T-helper 17 cell (primary cell): ENCODE measurements around the gene ZNF385C. TPM values are rescaled to one million over a fixed set of nuclear protein-coding genes. Genes with fewer than 3 reads are reported as not detected.
A peak's percentile ranks its signal among the peaks of the same experiment; 100 is the strongest.

Experiments
- ATAC-seq: fragments of 150-1000 bp; cut with Tn5 transposase; 2 replicates; pipeline ENCODE4 v1.10.0; 2021; ENCODE audit warnings: mild to moderate bottlenecking, moderate library complexity
- DNase-seq, 3 donors: peaks; one replicate each; pipeline versions ENCODE4 v3.0.0 to v3.0.0-alpha.2; 2020 to 2021
- H3K9me3 ChIP-seq: one replicate; pipeline ENCODE4 v1.7.0; 2013; ENCODE audit warnings: low read length, mild to moderate bottlenecking; ENCODE audit not compliant: control insufficient read depth, poor library complexity, severe bottlenecking
- H3K27ac Mint-ChIP-seq: one replicate; pipeline ENCODE4 v1.8.0; 2022; ENCODE audit warnings: mild to moderate bottlenecking, moderate library complexity, mixed read lengths
- H3K27me3 Mint-ChIP-seq: one replicate; pipeline ENCODE4 v1.8.0; 2022; ENCODE audit warnings: mixed read lengths
- H3K36me3 Mint-ChIP-seq: one replicate; pipeline ENCODE4 v1.8.0; 2022; ENCODE audit warnings: low read depth, mixed read lengths
- H3K4me1 Mint-ChIP-seq: one replicate; pipeline ENCODE4 v1.8.0; 2022; ENCODE audit warnings: mild to moderate bottlenecking, mixed read lengths
- H3K4me3 Mint-ChIP-seq: one replicate; pipeline ENCODE4 v1.8.0; 2022; ENCODE audit warnings: mild to moderate bottlenecking, moderate library complexity, mixed read lengths
- total RNA-seq, 4 donors: library from RNA in 2 of 4; stranded (reverse) in 2 of 4; gene quantifications; one replicate each; pipeline ENCODE4 v1.2.3 and lab custom pipeline; 2022 to 2026

ZNF385C gene
- total RNA-seq, 2 donors from 2014 or later, result 0.16 to 0.20 TPM

DNA sequence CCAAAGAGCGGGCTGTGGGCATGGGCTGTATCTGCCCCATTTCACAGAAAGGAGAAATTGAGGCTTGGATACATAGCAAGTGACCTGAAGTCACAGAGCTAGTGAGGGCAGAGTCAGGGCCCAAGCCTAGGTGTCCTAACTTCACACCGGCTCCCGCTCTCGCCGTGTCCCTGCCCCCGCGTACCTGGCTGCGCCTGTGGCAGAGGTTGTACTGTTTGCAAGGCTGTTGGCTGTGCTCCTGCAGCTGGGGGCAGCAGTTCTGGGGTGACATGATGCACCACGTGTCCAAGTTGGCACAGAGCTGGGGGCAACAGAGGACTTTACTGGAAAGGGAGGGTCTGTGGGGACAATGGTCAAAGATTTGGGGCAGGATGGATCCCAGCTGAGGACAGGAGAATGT lies 10.8 kb upstream of the ZNF385C start:
- Mint-ChIP-seq H3K36me3 (peaks cover 4% of the 10 kb centered on the region), H3K27me3 (no peaks in the 10 kb centered on the region), H3K4me3 (no peak overlapping the region), H3K27ac (no peak overlapping the region), H3K4me1 (peaks cover 20% of the 10 kb centered on the region)
- no peaks in the 10 kb centered on the region for H3K9me3 ChIP-seq
- ATAC-seq, result no peak
- no peak for DNase-seq

DNA sequence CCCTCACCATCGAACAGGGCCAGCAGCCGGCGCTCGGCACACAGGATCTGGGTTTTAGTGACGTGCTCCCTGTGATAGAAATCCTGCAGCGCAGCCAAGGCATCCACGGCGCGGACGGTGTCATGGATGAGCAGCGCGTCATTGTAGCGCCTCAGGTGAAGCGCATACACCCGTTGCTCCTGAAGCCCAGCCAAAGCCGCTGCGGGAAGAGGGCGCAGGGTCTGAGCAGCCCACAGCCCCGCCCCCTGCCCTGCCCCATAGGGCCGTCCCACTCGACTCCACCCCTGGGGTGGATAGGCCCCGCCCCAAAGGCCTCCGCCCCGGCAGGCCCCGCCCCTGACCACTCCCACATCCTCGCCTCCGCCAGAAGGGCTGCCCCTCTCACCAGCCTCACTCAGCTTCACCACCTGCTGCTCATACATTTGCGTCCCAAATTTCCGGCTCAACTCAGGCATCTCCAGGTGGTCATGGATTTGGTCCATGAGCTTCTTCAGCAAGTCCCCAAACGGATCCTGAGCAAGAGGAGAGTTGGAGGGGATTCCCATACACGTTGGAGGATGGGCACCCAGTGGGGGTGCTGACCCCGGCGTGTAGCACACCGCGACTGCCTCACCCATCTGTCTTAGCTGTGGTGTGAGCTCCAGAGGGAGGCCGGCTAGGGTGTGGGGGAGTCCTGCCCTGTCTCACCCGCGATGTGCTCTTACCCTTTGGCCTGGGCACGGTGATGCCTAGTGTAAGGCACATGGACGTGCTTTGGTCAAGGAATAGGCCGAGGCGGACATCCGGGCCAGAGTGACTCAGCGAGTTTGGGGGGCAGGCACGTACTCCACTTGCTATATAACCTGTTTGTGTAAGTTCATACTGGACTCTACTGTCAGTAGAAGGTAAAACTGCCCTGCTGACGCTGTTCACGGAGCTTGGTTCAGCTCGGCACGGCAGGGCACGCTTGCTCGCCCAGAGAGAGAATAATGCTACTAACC lies 9.6 kb upstream of the ZNF385C start:
- peak; percentile 89 to 94 (median 92) for DNase-seq
- peak overlapping the region; percentile 61 for H3K4me3 Mint-ChIP-seq
- H3K4me1 Mint-ChIP-seq, result peaks cover 20% of the 10 kb centered on the region
- H3K27ac Mint-ChIP-seq, result peak overlapping the region; percentile 24
- H3K9me3 ChIP-seq, result no peaks in the 10 kb centered on the region
- no peaks in the 10 kb centered on the region for H3K27me3 Mint-ChIP-seq
- H3K36me3 Mint-ChIP-seq, result peaks cover 4% of the 10 kb centered on the region
- peak; percentile 89 for ATAC-seq

DNA sequence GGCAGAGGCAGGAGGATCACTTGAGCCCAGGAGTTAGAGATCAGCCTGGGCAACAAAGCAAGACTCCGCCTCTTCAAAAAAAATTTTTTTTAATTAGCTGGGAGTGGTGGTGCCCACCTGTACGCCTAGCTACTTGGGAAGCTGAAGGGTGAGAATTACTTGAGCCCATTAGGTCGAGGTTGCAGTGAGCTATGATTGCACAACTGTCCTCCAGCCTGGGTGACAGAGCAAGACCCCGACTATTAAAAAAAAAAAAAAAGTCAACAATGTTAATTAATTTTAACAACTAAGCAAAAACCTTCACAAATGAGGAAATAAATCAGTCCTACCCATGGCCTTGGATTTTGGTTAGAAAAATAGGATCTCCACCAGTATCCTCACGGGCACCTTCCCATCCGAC lies 8.9 kb upstream of the ZNF385C start:
- Mint-ChIP-seq H3K36me3 (peaks cover 4% of the 10 kb centered on the region), H3K27me3 (no peaks in the 10 kb centered on the region), H3K4me1 (peaks cover 15% of the 10 kb centered on the region), H3K4me3 (peak overlapping the region; percentile 61), H3K27ac (no peak overlapping the region)
- no peak for ATAC-seq
- DNase-seq, result no peak
- H3K9me3 ChIP-seq, result no peaks in the 10 kb centered on the region

DNA sequence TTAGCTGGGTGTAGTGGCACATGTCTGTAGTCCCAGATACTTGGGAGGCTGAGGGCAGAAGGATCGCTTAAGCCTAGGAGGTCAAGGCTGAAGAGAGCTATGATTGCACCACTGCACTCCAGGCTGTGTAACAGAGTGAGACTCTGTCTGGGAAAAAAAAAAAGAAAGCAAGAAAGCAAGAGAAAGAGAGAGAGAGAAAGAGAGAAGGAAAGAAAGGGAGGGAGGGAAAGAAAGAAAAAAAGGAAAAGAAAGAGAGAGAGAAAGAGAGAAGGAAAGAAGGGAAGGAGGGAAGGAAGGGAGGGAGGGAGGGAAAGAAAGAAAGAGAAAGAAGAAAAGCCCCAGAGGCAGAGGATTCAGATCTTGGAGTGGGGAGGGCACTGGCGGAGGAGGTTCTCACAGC lies 7.7 kb upstream of the ZNF385C start:
- peaks cover 4% of the 10 kb centered on the region for H3K36me3 Mint-ChIP-seq
- H3K4me3 Mint-ChIP-seq, result no peak overlapping the region

DNA sequence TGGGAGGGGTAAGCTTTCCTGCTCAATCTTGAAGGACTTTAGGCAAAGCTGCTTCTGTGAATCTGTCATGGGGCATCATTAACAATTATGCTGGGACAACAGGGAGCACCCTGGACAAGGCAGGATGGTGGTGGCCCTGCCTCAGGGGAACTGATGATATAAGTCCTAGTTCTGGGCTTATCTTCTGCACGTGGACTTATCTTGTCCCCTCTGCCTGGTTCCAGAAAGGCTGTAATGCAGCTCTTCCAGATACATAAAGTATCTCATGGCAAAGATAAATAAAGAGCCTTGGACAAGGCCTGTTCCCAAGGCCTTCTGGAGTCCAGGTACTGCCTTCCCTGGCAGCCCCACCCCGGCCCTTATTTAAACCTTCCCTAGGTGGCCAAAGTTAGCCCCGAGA lies 6.0 kb upstream of the ZNF385C start:
- no peak overlapping the region for H3K27ac Mint-ChIP-seq
- DNase-seq, result no peak
- H3K4me1 Mint-ChIP-seq, result peaks cover 4% of the 10 kb centered on the region
- no peak overlapping the region for H3K4me3 Mint-ChIP-seq
- no peaks in the 10 kb centered on the region for H3K36me3 Mint-ChIP-seq
- H3K9me3 ChIP-seq, result no peaks in the 10 kb centered on the region
- ATAC-seq, result no peak
- no peaks in the 10 kb centered on the region for H3K27me3 Mint-ChIP-seq

More for the DNA sequence above, 7.7 kb upstream of the ZNF385C start:
- no peaks in the 10 kb centered on the region for H3K9me3 ChIP-seq
- H3K27ac Mint-ChIP-seq, result no peak overlapping the region
- no peaks in the 10 kb centered on the region for H3K27me3 Mint-ChIP-seq
- no peak for DNase-seq
- peaks cover 12% of the 10 kb centered on the region for H3K4me1 Mint-ChIP-seq
- no peak for ATAC-seq

DNA sequence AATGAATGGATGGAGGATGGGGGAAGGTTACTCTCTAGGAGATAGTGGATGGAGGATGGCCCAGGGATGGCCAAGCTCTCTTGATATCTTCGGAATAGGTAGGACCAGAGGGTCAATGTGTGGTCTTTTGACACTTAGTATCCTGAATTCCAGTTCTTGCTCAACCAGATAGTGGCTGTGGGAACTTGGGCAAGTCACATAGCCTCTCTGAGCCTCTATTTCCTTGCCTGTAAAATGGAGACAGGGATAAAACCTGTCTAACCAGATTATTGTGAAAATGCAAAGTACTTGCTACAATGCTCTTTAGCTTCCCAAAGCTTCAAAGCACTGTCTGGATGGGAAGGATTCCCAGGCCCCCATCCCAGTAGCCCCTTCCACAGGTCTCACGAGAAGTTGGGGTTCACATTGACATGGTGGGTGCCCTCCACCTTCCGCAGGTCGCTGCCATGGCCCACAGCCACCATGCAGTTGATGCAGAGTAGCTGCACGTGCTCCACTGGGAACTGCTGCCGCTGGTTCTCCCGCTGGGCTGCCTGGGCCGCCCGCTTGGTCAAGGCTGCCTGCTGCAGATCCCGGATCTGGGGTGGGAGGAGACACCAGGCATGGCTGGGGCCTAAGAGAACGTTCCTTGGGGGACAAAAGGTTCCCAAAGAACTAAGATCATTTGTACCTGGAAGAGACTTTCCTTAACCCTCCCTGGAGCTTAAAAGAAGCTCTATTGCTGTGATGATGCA lies 5.1 kb upstream of the ZNF385C start:
- no peaks in the 10 kb centered on the region for H3K27me3 Mint-ChIP-seq
- ATAC-seq (no peak), DNase-seq (no peak)
- H3K36me3 Mint-ChIP-seq, result no peaks in the 10 kb centered on the region
- no peak overlapping the region for H3K27ac Mint-ChIP-seq
- H3K9me3 ChIP-seq, result no peaks in the 10 kb centered on the region
- H3K4me3 Mint-ChIP-seq, result no peak overlapping the region
- peaks cover 2% of the 10 kb centered on the region for H3K4me1 Mint-ChIP-seq

DNA sequence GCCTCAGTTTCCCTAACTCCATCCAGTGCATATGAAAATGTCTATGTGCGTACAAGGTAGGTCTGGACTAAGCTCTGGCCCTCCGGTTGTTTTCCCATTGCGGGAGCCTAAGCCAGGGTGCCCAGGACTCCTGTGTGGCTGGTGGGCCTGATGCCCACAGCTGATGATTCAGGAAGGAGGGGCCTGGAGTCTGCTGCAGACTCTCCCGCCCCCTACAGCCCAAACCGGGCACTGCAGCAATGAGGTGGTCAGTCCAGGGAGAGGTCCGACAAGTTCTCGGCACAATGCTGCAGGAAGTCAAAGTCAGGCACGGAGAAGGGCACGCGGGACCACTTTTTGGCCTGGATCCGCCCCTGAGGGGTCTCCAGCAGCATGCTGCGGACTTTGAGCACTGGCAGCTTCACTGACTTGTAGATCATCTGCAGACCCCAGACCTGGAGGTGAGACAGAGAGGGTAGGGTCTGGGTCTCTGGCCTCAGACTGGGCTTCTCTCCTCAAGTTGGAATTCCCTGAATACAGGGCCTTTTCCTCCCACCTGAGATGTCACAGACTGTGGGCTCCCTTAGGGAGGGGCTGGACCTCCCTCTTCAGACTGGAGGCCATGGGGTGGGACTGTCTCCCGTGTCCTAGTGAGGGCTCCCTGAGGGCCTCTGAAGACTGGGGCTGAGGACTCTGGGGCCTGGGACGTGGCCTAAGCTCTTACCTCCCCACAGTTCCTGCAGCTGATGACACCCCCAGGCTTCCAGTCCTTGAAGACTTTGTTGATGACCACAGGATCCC lies 3.4 kb upstream of the ZNF385C start:
- Mint-ChIP-seq H3K4me1 (peaks cover 8% of the 10 kb centered on the region), H3K36me3 (no peaks in the 10 kb centered on the region), H3K4me3 (no peak overlapping the region), H3K27ac (no peak overlapping the region), H3K27me3 (peaks cover 1% of the 10 kb centered on the region)
- no peaks in the 10 kb centered on the region for H3K9me3 ChIP-seq
- peak; percentile 34 to 47 (median 43) for DNase-seq
- peak; percentile 45 for ATAC-seq

DNA sequence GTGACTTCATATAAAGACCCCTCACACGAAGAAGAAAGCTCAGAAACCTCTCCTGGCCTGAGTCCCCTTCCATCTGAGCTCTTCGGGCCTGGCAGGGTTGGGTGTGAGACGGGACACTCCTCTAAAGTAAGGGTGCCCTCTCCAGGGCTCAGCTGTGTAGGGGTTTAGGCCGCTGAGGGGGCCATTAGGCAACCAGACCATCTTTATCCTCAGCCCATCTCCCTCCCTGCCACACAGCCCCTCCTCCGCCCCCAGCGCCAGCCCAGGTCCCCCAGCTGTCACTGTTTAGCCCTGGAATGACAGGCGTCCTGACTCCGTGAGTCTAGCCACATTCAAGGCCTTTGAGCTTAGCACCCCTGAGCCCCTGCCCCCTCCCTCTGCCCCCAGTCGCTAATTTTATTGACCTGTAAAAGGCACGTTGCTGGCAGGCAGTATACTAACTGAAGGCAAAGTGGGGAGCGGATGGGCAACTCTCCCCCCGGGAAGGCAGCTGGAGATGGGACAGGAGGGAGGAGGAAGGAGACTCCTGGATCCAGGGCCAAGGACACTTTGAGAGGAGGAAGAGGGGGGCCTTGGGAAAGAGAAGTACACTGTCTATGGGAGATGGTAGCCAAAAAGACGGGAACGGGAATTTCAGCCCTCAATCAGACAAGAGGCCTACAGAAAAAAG lies 592 bp upstream of the ZNF385C start:
- no peaks in the 10 kb centered on the region for H3K9me3 ChIP-seq
- H3K27ac Mint-ChIP-seq, result no peak overlapping the region
- H3K36me3 Mint-ChIP-seq, result peaks cover 2% of the 10 kb centered on the region
- DNase-seq, result no peak
- H3K27me3 Mint-ChIP-seq, result peaks cover 13% of the 10 kb centered on the region
- peak; percentile 21 for ATAC-seq
- no peak overlapping the region for H3K4me3 Mint-ChIP-seq
- H3K4me1 Mint-ChIP-seq, result peaks cover 11% of the 10 kb centered on the region

DNA sequence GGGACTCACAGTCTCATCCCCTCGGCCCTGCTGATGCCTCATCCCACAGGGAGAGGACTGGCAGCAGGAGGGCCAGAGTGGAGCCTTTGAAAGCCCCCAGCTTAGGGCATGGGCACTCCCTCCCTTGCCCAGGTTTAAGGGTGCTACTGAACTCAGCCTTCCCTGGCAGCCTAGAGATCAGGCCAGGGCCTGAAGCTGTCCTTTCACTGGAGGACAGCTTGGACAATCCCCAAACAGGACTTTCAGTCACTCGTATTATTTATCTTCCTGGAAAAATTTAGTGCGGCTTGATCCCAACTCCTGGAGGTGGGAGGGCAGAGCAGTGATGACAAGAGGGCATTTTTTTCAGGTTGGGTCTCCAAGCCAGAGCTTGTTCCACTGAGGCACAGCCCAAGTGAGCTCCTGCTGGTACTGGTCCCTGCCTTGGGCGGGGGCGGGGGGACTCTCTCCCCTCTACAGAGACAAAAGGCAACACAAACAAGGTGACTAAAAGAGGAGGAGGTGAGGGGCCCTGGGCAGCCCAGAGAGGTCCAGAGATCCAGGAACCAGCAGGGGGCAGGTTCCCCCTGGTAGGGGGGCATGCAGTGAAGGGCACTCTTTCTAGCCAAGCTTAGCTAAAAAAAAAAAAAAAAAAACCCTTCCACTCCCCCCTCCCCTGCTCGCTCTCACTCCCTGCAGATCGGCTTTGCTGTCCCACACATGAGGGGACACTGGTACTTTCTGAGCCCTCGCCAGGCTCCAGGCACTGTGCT lies 1.7 kb downstream of the ZNF385C start:
- Mint-ChIP-seq H3K4me3 (no peak overlapping the region), H3K27ac (no peak overlapping the region), H3K4me1 (peaks cover 11% of the 10 kb centered on the region), H3K36me3 (peaks cover 2% of the 10 kb centered on the region), H3K27me3 (peaks cover 15% of the 10 kb centered on the region)
- ATAC-seq (no peak), DNase-seq (no peak)
- no peaks in the 10 kb centered on the region for H3K9me3 ChIP-seq

DNA sequence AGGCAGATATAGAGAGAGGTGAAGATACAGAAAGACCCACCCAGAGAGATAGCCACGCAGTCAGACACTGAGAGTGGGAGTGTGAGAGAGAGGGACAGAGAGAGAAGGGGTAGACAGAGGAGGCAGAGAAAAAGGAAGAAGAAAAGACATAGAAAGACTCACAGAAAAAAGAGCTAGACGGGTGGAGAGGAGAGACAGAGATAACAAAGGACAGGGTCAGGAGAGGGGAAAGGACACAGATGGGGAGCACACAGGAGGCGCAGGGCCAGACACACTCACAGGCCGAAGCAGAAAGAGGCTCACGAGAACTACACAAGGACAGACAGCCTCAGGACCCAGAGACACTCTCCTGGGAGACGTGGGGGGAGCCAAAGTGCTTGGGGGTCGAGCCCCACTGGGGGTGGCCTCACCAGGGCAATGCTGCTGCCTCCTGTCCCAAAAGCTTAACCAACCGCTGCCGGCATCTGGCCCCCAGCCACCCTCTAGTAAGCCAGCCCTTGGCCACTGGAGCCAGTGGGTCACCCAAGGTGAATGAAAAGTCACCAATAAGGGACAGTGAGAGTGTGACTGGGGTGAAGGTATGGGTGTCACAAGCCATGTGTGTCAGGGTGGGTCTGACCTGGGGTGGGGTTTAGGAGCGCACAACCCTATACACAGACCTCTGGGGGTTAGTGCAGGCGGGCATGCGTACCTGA lies 3.8 kb downstream of the ZNF385C start:
- no peaks in the 10 kb centered on the region for H3K9me3 ChIP-seq
- H3K4me1 Mint-ChIP-seq, result peaks cover 11% of the 10 kb centered on the region
- H3K27me3 Mint-ChIP-seq, result peaks cover 20% of the 10 kb centered on the region
- no peak for ATAC-seq
- H3K4me3 Mint-ChIP-seq, result no peak overlapping the region
- DNase-seq, result no peak
- no peak overlapping the region for H3K27ac Mint-ChIP-seq
- H3K36me3 Mint-ChIP-seq, result peaks cover 2% of the 10 kb centered on the region

DNA sequence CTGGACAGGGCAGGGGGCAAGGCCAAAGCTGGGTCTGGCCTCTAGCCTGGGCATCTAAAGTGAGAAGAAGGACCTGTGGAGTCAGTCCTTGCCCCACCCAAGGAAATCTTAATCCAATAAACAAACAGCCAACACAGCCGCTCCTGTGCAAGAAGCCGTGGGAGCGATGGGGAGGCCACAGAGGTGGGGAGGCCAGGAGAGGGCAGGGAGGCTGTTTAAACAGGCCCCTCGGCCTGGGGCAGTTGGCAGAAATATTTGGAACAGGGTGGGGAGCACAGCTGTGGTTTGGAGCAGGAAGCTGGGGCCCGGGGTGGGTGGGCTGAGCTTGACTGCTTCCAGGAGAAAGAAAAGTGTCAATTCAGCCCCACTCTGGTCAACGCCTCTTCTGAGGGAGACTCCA lies 5.3 kb downstream of the ZNF385C start:
- ATAC-seq (no peak), DNase-seq (no peak)
- peaks cover 2% of the 10 kb centered on the region for H3K36me3 Mint-ChIP-seq
- H3K27me3 Mint-ChIP-seq, result peaks cover 23% of the 10 kb centered on the region
- no peak overlapping the region for H3K27ac Mint-ChIP-seq
- H3K4me3 Mint-ChIP-seq, result no peak overlapping the region
- no peaks in the 10 kb centered on the region for H3K9me3 ChIP-seq
- peaks cover 9% of the 10 kb centered on the region for H3K4me1 Mint-ChIP-seq
